HUDEP-2 (cell line): Measurements from ENCODE around the gene CCDC136.

Experiments used
- DNase-seq, 76 experiments: peaks; one replicate each; lab custom pipeline; 2025; ENCODE audit not compliant: unreplicated experiment in 76 of 76; lab: John Stamatoyannopoulos, UW

Gene CCDC136

DNA sequence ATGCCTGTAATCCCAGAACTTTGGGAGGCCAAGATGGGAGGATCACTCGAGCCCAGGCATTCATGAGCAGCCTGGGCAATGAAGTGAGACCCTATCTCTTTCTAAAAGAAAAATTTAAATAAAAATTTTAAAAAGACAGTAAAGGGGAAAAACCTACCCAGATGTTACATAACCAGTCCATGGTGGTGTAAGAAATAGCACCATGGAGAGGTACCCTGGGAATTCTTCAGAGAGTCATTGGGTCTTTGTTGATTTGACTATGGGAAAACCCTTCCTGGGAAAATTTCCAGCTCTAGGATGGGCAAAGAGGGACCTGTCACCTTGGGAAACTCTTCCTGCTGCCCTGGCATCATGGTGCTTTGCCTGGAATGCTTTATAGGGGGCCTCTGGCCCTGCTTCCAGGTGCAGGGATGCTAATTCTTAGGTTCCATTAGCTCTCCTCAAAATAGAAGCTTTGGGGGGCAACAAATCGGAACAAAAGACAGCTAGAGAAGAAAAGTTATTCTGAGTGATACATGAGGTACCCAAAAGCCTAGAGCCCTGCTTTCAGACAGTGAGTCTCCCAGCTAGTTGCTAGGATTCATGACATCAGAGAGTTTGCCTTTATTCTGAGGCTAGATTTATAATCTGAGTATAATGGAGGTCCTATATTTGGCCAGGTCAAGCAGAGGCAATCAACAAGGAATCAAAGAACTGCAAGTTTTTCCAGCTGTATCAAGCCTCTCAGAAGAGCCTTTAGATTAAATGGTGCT is 10.1 kb downstream of the CCDC136 start:
- DNase-seq, result no peak

DNA sequence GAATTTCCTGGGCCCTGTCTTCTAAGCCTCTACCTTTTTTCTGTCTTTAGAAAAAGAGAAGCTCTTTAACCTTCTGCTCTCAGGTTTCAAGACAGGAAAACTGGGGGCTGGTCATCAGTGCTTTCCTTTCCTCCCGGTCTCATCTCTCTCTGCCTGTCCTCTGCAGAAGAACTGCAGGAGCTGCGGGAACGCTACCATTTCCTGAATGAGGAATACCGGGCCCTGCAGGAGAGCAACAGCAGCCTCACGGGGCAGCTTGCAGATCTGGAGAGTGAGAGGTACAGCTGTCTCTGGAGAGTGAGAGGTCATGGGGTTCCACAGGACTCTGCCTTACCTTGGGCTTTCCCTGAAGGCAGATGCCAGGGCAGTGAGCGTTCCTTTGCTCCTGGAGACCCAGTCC is 12.7 kb downstream of the CCDC136 start:
- DNase-seq, result no peak

DNA sequence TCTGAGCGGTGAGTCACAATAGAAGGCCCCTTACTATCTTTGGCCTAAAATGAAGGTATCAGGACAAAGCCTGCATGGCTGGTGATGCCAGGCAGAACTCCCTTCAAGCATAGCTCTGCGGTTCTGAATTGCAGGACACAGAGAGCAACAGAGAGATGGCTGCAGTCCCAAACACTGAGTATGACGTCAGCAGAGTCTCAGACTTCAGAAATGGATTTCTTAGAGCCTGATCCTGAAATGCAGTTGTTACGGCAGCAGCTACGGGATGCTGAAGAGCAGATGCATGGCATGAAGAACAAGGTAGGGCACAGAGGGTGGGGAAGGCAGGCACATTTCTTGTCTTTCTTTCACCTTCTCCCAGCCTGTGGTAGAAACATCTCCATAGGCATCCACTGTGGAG is 13.5 kb downstream of the CCDC136 start:
- DNase-seq, result no peak

DNA sequence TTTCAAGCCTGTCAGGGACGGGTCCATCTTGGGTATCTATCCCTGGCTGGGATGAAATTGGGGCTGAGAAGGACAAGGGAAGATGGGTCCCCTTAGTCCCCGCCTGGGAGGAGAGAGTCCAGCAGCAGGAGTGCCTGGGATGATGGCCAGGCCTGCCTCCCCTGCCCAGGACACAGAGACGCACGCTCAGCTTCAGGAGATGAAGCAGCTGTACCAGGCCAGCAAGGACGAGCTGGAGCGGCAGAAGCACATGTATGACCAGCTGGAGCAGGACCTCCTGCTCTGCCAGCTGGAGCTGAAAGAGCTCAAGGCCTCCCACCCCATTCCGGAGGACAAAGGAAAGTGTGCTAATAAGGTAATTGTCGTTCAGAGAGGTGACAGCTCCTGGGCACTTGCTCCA is 15.4 kb downstream of the CCDC136 start:
- DNase-seq, result no peak

DNA sequence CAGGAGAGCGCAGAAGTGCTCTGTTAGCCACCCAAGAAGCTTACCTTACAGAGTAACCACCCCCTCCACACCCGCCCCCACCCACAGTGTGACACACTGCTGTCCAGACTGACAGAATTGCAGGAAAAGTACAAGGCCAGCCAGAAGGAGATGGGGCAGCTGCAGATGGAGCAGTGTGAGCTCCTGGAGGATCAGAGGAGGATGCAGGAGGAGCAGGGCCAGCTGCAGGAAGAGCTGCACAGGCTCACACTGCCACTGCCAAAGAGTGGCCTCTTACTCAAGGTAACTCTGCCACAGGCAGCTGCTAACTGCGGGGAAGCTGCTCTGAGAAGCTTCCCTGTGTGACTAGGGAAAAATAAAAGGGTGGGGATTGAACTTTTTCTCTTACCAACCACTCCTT is 17.6 kb downstream of the CCDC136 start:
- no peak for DNase-seq

DNA sequence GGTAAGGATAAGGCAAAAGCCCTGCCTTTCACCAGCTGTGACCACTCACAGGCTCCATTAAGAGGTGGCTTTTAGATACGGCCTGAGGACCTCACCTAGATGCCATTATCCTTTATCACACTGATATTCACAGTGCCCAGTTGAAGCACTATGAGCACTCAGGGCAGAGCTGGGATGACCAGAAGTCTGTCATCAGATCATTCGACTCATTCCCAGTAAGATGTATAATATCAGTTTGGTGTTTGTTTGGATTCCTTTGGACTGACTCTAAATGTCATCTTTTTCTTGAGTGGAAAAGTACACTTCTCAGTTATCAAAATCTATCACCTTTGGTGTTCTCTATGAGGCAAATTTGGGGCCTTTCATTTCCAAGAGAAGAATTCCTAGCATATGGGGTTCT is 18.7 kb downstream of the CCDC136 start:
- DNase-seq, result no peak

DNA sequence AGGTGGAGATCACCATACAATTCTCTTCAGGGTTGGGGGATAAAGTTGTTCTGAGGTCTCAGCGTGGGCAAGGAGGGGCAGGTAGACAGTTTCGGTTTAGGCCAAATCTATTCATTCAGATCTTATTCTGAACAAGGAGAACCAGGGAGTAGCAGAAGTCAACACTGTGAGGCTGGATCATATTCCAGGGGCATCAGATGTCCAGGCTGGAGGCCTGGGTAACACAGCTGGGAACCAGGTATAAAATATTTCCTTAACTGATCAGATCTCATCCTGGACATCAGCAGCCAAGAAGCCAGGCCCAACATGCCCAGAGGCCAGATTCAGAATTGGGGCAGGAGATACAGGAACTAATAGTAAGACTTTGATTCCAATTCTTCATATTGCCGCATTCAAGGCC is 19.2 kb downstream of the CCDC136 start:
- DNase-seq, result no peak

DNA sequence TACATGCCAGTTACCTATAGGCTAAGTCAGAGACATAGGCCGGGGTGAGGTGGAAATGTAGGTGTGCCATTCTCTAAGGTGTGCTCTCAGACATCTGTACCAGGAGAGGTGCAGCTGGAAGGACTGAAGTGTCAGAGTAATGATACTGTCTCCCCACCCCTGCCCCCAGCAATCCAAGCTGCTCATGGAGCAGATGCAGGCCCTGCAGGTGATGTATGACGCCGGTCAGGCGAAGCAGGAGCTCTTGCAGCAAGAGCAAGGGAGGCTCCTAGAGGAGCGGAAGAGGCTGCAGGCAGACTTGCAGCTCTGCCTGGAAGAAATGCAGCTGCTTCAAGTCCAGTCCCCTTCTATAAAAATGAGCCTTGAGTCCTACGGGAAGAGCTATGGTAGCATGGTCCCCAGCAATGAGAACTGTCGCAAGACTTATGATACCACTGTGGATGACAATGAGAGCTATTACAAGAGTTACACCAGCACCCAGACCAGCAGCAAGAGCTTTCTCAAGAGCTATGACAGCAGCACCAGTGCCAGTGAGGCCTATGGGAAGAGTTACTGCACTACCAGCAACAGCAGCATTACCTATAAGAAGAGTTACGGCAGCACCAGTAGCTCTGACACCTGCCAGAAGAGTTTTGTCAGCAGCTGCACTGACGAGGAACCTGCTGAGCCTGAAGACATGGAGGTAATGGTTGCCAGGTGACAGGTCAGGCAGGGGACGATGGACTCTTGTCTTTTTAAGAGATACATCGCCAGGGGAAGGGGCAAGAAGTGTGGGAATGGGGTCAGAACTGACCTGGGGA is 20.1 kb downstream of the CCDC136 start:
- no peak for DNase-seq

DNA sequence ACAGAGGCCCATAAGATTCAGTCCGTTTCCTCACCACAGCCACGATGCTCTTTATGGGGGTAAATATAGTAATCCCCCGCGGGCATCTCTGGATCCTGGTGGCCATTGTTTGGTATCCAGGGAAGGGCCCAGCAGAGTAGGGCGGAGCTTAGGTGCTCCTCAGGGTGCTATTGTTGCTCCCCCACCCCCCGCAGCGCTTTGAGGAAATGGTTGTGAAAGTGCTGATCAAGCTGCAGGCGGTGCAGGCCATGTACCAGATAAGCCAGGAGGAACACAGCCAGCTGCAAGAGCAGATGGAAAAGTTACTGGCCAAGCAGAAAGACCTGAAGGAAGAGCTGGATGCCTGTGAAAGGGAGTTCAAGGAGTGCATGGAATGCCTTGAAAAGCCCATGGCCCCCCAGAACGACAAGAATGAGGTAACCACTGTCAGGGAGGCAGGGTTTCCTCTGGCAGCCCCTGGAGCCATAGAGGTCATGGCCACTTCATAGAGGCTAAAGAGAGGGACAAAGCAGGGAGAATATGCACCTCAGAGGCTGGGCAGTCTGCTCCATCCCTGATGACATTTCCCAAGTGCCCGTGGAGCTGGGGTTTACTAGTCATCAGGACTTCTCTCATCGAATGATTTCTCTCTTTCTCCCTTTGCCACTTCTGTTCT is 20.9 kb downstream of the CCDC136 start:
- peak in 2 of 76 experiments; percentile 5 to 7 for DNase-seq

DNA sequence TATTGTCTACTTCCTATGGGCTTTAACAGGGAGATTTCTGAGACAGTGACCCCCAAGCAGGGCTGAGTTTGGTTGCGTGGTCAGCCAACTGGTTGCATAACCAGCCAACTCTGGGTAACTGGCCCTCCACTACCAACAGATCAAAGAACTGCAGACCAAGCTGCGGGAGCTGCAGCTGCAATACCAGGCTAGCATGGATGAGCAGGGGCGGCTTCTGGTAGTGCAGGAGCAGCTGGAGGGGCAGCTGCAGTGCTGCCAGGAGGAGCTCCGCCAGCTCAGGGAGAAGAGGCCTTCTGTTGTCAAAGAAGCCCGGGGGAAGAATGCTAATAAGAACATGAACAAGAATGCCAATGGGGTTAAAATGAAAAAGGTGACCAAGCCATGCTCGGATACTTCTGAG is 22.7 kb downstream of the CCDC136 start:
- no peak for DNase-seq

DNA sequence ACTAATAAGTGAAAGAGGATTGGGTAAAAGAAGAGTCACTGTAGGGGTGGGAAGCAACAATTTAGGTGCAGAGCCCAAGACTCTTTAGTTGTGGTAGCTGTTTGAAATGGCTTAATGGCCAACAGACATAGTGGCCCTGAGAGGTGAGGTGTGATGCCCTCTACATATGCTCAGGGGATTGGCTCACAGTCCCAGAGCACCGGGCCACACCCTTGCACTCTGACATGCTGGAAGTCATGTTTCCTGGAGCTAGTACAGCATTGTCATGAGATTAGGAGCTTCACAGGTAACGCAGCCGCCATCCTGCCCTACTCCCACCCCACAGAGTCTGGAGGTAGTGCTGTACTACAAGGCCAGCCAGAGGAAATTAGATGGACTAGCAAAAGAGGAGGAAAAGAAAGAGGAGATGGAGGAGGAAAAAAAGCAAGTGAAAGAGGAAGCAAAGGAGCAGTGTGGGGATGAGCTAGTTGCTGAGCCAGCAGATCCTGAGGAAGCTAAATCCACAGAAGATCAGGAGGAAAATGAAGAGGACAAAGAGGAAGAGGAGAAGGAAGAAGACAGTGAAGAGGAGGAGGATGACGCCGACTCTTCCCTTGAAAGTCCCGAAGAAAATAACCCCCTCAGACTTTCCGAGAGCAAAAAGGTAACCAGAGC is 23.6 kb downstream of the CCDC136 start:
- no peak for DNase-seq

DNA sequence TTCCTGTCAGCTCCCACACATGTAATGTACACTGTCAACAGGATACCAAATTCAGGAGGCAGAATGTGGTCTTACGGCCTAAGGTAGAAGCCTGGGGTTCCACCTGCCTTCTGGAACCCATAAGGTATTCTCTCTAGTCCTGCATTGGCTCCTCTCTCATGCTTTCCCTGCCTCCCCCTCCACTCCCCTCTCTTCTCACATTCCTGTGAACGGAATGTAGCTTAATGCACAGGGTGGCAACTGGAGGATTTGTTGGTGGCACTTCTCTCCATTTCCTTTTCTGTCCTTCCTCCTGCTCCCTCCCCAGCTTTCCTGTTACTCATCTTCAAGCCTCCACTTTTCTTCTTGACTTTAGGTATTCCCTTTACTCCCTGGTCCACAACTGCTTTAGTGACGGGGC is 26.9 kb downstream of the CCDC136 start:
- DNase-seq, result no peak

DNA sequence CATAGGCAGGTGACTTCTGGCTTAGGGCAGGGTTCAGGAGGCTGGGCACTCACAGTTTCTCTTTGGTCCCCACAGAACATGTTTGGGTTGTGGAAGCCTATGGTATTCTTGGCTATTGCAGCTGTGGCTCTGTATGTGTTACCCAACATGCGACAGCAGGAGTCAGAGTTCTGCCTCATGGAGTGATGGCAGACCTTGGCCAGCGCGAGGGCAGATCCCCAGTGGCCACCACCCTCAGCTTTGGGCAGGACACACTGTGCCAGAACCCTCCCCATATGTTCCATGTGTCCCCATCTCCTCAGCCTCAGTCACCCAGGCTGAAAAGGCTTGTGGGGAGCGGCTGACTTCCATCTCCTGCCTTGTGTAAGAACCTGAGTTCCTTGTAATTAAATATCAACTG is 30.0 kb downstream of the CCDC136 start:
- DNase-seq, result no peak

DNA sequence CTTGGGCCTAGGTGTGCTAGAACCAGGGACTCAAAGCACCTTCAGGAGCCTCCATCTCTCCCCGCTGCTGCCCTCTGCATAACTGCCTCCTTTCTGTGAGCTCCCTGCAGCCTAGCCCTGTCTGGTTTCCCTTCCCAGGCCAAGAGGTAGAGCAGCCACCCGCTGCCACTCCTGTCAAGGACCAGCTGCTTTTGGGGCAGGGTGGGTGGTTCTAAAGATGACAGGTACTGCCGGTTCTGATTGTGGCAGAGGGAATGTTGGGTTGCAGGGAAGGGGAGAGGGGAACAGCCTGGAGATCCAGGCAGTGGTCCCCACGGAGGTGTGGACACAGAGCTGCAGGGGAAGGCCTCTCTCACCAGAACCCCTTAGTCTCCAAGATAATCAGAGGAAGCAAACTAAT is 34.7 kb downstream of the CCDC136 start:
- DNase-seq, result no peak

DNA sequence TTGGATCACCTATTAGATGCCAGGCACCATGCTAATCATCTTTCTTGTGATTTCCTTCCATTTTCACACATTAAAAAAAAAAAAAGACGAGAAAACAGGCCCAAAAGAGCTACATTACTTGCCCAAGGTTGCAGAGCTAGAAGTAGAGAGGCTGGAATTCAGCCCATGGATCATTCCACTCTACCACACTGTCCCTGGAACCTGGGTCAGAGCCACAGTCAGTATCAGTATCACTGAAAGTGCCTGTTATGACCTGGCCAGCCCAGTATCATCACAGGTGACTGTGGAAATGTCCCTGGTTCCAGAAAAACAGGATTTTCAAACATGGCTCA is 35.1 kb downstream of the CCDC136 start:
- no peak for DNase-seq

DNA sequence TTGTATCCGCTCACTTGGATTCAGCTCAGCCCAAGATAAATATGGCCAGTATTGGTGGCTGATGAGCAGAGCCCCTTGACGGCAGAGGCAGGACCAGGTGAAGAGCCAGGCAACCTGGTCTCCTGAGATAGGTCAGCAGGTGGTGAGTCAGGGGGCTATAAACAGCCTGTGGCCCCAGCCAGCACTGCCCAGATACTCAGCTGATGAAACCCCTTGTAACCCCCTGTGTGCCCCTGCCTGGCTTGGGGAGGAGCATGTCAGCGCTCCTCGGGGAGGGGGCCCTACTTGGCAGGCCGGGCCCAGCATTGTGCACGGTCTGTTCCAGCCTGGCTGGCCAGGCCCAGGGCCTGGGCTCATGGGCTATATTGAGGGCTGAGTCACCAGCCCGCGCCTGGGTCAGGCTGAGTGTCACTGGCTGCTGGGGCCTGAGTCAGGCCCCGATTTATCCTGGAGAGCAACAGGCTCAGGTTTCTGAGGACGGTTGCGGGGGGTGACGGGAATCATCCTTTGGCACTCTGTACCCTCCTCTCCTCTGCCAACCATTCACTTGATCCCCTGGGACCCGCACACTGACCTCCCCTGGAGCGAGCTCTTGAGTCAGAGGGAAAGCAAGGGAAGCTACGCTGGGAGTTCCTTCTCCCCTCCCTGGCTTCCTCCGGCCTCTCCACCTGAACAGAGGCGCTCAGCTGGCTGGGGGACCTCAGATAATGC is 35.6 kb downstream of the CCDC136 start:
- no peak for DNase-seq

DNA sequence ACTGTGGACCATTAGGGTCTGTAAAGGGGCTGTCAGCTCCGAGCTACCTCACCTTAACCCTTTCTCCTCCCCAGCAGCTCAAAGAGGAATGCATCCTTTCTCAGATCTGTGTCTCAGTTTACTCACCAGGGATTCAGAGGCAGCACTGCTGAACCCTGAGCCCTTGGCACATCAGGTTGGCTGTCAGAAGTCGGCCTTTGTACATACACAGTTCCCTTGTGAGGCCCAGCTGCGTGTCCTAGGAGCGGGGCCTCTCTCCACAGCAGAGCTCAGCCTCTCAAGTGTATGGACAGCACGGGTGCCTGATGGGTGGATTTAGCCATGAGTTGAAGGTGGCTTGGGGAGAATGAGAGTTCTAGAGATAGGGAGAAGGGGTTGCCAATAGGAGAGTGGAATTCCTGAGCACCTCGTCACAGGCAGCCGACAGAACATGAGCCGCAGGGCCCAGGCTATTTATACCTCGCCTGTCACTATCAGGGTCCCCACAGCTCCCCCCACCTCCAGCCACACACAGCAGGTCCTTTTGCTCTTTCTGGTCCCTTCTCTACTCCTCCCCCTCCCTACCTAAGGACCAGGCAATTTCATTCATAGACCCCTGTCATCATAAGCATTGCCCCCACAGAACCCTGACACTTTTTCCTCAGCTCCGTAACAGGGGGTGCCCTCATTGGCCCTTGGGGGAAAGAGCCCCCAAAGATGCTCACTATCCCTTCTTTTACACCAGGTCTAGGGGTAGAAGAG is 36.4 kb downstream of the CCDC136 start:
- DNase-seq, result no peak

DNA sequence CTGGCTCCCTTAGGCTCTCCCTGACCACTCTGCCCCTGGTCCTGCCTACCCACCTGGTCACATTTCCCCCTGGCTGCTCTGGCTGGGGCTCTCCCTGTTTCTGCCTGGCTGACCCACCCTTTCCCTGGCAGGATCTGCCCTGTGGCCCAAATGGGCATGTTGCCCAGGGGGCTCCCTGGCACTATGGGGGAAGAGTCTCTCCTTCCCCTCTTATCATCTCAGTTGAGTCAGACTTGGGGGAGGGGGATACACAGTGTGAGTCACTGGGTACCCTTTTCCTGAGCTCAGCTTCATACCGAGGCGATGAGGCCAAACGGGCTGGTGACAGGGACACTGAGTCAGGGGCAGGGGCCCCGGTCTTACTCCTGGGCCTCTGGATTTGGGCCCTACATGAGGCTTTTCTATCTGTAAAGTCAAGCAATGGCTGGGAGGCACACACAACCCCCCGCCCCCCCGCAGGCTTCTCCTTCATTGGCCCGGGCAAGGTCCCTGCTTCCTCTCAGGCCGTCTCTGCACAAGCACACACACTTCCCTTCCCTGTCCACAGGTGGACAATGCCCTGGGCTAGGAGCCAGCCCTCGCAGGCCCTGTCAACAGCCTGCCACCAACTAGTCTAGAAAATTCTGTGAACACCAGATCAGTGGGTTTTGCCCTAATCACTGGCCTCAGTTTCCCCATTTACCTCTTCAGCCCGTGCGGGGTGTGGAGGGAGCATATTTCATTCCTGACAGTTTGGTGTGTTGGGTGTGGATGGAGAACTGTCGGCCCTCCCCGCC is 37.8 kb downstream of the CCDC136 start:
- DNase-seq, result no peak
